Colonic mucosa (tissue), 4 donors: ENCODE results near the gene HAAO. TPM values are rescaled to one million over a fixed set of nuclear protein-coding genes. Genes with fewer than 3 reads are reported as not detected.

Source experiments
- DNase-seq: peaks from one replicate; pipeline ENCODE4 v3.0.0-alpha.2; 2020
- H3K27ac ChIP-seq: fragments of 200-600 bp; one replicate; pipeline ENCODE4 v1.8.0; 2021
- H3K27me3 ChIP-seq: fragments of 200-600 bp; one replicate; pipeline ENCODE4 v1.8.0; 2021
- H3K36me3 ChIP-seq: fragments of 200-600 bp; one replicate; pipeline ENCODE4 v1.8.0; 2021
- H3K4me1 ChIP-seq: fragments of 200-600 bp; one replicate; pipeline ENCODE4 v1.8.0; 2021; ENCODE audit warnings: mild to moderate bottlenecking
- H3K4me3 ChIP-seq: fragments of 200-600 bp; one replicate; pipeline ENCODE4 v1.8.0; 2021
- H3K9ac ChIP-seq, 2 donors: one replicate each; pipeline ENCODE4 v1.7.0; 2013; ENCODE audit warnings: control low read depth in 2 of 2, low read depth in 2 of 2, low read length in 2 of 2
- H3K9me3 ChIP-seq: fragments of 200-600 bp; one replicate; pipeline ENCODE4 v1.8.0; 2021
- intact Hi-C: fragments of 100-400 bp; cut with DNase I; formaldehyde crosslinking; loops from one replicate; pipeline ENCODE4 v1.14.1; 2022
- total RNA-seq, 2 donors: library from RNA; stranded (reverse); fragmentation: NEBNext Ultra II Directional in 1 of 2; extraction: Animal tissue kit (Norgen Biotek cat#: 25700) in 1 of 2; gene quantifications; one replicate each; pipeline ENCODE4 v1.2.1, GENCODE V29; 2021
- TF ChIP-seq, protein P1 (sequence below): fragments of 200-600 bp; IDR thresholded peaks from one replicate; pipeline ENCODE4 v1.8.0; 2022; ENCODE audit warnings: antibody characterized with exemption, mild to moderate bottlenecking
- donor health status: healthy.
- donor health status: DM: no; HTN: no; CAD: no.
- donor health status: DM: no; HTN: no; CAD: no.

The HAAO gene
- total RNA-seq, 2 donors from 2014 or later: 8.2 to 17.8 TPM

DNA sequence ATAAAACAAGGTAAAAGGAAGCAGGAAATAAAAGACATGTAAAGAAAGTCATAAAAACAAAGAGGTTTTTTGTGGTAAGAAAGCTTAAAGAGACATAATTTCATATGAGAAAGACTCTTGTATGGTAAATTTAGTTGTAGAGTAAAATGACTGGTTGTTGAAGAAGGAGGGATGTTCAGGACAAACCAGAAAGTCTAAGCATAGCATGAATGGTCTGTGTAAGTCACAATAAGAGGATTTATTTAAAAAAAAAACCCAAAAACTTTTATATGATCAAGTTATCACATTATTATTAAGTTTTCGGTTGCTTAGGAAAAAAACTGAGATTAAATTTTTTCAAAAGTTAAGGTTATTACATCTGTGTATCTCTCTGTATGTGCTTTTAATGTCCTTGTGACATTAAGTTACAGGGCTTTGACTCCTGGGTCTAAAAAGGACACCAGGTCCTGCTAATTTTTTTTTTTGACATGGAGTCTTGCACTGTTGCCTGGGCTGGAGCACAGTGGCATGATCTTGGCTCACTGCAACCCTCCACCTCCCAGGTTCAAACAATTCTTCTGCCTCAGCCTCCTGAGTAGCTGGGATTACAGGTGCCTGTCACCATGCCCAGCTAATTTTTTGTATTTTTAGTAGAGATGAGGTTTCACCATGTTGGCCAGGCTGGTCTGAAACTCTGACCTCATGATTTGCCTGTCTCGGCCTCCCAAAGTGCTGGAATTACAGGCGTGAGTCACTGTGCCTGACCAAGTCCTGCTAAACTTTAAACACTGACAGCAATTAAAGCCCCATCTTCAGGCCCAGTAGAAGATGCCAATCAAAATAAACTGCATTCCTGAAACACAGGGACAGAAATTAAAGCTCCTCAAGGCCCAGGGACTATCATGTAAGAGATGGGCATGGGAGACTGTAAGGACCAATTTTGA is 14.2 kb downstream of the HAAO start:
- Histone ChIP-seq H3K27ac (no peak overlapping the region), H3K9me3 (no peaks in the 10 kb centered on the region), H3K36me3 (no peaks in the 10 kb centered on the region), H3K4me1 (no peaks in the 10 kb centered on the region), H3K9ac (no peak overlapping the region), H3K27me3 (no peaks in the 10 kb centered on the region), H3K4me3 (no peak overlapping the region)
- intact Hi-C loops: no loop called here
- TF ChIP-seq, protein P1, sequence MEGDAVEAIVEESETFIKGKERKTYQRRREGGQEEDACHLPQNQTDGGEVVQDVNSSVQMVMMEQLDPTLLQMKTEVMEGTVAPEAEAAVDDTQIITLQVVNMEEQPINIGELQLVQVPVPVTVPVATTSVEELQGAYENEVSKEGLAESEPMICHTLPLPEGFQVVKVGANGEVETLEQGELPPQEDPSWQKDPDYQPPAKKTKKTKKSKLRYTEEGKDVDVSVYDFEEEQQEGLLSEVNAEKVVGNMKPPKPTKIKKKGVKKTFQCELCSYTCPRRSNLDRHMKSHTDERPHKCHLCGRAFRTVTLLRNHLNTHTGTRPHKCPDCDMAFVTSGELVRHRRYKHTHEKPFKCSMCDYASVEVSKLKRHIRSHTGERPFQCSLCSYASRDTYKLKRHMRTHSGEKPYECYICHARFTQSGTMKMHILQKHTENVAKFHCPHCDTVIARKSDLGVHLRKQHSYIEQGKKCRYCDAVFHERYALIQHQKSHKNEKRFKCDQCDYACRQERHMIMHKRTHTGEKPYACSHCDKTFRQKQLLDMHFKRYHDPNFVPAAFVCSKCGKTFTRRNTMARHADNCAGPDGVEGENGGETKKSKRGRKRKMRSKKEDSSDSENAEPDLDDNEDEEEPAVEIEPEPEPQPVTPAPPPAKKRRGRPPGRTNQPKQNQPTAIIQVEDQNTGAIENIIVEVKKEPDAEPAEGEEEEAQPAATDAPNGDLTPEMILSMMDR: no peak
- DNase-seq: peak; percentile 30

DNA sequence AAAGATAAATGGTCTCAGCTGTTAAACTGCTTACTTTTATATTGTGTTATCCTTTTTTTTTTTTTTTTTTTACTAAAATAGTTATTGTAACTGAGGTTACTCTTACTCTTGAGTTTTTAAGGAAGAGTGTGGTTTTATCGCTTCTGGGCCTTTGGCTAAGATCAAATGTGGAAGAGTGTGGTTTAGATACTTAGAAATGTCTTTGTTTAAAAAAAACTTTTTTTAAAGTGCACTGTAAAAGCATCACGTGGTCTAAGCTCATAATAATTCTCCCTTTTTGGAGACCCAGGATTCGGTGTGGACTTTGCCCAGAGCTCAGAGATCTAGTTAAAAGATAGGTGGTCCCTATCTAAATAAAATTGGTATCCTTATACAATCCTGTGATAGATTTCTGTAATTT is 16.6 kb downstream of the HAAO start:
- no peaks in the 10 kb centered on the region for H3K27me3 ChIP-seq
- intact Hi-C loops: no loop called here
- H3K27ac ChIP-seq: no peak overlapping the region

DNA sequence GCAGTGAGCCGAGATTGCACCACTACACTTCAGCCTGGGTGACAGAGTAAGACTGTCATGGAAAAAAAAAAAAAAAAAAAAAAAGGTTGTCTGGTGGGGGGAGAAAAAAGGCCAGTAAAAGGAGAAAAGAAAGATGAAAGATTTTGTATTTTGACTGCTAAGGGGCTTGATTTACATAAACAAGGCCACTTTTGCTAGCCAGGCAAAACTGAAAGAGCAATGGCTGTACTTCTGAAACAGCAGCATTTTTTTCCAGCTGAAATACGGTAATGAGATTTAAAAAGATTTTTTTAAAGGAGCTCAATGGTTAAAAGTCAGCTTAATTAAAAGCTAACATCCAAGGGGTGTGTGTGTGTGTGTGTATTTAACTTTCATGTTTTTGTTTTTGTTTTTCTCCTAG is 17.2 kb downstream of the HAAO start:
- Histone ChIP-seq H3K36me3 (no peaks in the 10 kb centered on the region), H3K4me1 (no peaks in the 10 kb centered on the region), H3K27ac (no peak overlapping the region), H3K27me3 (no peaks in the 10 kb centered on the region), H3K4me3 (no peak overlapping the region), H3K9me3 (no peaks in the 10 kb centered on the region), H3K9ac (no peak overlapping the region)
- intact Hi-C loops: no loop called here
- no peak for DNase-seq
- TF ChIP-seq, protein P1: no peak

More for the DNA sequence above, 16.6 kb downstream of the HAAO start:
- H3K36me3 ChIP-seq: no peaks in the 10 kb centered on the region
- TF ChIP-seq, protein P1: no peak
- no peak overlapping the region for H3K9ac ChIP-seq
- no peak for DNase-seq
- H3K9me3 ChIP-seq: no peaks in the 10 kb centered on the region
- no peak overlapping the region for H3K4me3 ChIP-seq
- no peaks in the 10 kb centered on the region for H3K4me1 ChIP-seq

DNA sequence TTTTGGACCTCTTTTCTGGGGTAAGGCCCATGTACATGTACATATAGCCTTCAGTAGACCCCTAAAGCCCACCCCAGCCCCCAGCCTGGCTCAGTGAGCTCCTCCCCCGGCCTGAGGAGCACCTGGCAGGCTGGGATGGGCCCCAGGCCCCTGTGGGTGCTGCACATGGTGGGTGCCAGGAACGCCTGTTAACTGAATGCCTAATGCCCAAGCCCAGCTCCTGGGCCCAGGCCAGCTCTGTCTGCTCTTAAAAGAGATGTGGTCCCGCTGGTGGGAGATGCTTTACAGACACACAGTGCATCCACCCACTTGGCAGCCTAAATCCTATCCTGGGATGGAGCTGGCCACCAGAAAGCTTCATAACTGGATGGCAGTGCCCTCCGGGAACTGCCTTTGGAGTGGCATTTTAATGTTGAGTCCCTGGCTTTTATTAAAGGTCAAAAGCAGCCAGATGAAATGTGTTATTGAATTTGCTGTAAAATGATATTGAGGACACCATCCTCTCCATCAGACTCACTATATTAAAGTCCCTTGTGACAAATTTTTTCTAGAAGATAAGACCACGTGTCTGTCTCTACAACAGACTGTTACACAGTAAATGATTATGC is 20.7 kb downstream of the HAAO start:
- DNase-seq: no peak
- Histone ChIP-seq H3K9ac (no peak overlapping the region), H3K27me3 (no peaks in the 10 kb centered on the region), H3K27ac (no peak overlapping the region), H3K36me3 (no peaks in the 10 kb centered on the region), H3K9me3 (no peaks in the 10 kb centered on the region), H3K4me3 (no peak overlapping the region), H3K4me1 (no peaks in the 10 kb centered on the region)
- TF ChIP-seq, protein P1: no peak
- intact Hi-C loops: no loop called here

DNA sequence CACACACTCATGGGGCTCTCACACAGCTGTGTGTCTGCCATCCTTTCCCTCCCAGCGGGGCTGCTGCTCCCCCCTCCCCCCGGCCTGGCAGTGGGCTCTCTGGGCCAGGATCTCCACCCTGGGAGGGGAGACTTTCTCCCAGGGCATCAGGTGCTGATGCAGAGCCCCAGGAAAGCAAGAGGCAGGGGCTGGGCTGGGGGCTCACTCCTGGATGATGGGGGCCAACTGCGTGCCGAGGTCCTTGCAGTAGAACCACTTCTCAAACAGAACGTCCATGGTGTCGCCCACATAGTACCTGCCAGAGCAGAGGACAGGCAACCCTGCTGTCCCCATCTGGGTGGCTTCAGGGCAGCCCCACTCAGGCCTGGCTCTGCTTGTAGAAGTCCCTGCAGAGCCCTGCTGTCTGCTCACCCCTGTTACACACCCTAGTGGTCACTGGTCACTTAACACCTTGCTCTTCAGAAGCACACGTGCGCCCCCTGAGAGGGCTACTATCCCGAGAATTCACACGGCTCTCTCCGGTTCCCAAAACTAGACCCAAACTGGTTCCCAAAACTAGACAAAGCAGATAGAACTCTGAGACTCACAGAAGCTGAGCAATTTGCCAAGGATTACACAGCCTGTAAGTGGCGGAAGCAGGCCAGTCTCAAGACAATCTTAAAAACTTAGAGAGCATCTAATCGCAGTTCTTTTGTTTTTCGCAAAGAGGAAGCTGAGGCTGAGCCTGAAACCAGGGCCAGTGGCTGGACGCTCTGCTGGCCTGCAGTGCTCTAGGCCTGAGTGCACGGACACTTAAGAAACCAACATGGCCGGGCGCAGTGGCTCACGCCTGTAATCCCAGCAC is 21.9 kb downstream of the HAAO start:
- TF ChIP-seq, protein P1: peak; percentile 20
- H3K4me1 ChIP-seq: no peaks in the 10 kb centered on the region
- no peaks in the 10 kb centered on the region for H3K9me3 ChIP-seq
- H3K36me3 ChIP-seq: no peaks in the 10 kb centered on the region
- no peaks in the 10 kb centered on the region for H3K27me3 ChIP-seq
- no peak overlapping the region for H3K9ac ChIP-seq
- intact Hi-C loops: no loop called here
- H3K4me3 ChIP-seq: no peak overlapping the region
- no peak overlapping the region for H3K27ac ChIP-seq
- no peak for DNase-seq
